HCT116 (cell line): Measurements from ENCODE around the gene PRRG4.

ENCODE experiments used
- EZH2phosphoT487 ChIP-seq: fragments of 200-600 bp; IDR thresholded peaks from 2 replicates; pipeline ENCODE4 v1.6.1; 2018; ENCODE audit warnings: antibody characterized with exemption, borderline replicate concordance
- POLR2A ChIP-seq: IDR thresholded peaks from 2 replicates; pipeline ENCODE4 v1.7.0; 2011; ENCODE audit warnings: borderline replicate concordance; ENCODE audit not compliant: insufficient read depth, insufficient read length; ENCODE audit errors: extremely low read depth
- POLR2AphosphoS5 ChIP-seq: IDR thresholded peaks from 2 replicates; pipeline ENCODE4 v1.6.1; 2011; ENCODE audit warnings: mild to moderate bottlenecking, low read depth, low read length, moderate library complexity
- SP1 ChIP-seq: IDR thresholded peaks from 2 replicates; pipeline ENCODE4 v1.6.1; 2012; ENCODE audit warnings: low read depth
- YY1 ChIP-seq: IDR thresholded peaks from 2 replicates; pipeline ENCODE4 v1.6.1; 2011; ENCODE audit warnings: low read length, low read depth, moderate library complexity, mild to moderate bottlenecking; ENCODE audit not compliant: insufficient replicate concordance; ENCODE audit errors: extremely low read depth
- ZNF274 ChIP-seq: fragments of 200-500 bp; sonication (Bioruptor generic); IDR thresholded peaks from 2 replicates; pipeline ENCODE4 v1.6.1; 2014; ENCODE audit warnings: mild to moderate bottlenecking, low read depth, low read length, inconsistent platforms
- TF ChIP-seq, protein P1 (sequence below): IDR thresholded peaks from 2 replicates; pipeline ENCODE4 v1.6.1; 2012
- TF ChIP-seq, protein P2 (sequence below), 3 experiments: fragments of 200-600 bp in 1 of 3; sonication (generic) in 1 of 3; IDR thresholded peaks in 2 of 3; conservative IDR thresholded peaks in 1 of 3; 2 replicates each; pipeline ENCODE4 v1.5.1; 2012 to 2017; ENCODE audit warnings: low read depth in 2 of 3, low read length in 2 of 3, antibody characterized with exemption in 1 of 3, borderline replicate concordance in 1 of 3, control low read depth in 1 of 3, mild to moderate bottlenecking in 1 of 3, mixed read lengths in 1 of 3, mixed run types in 1 of 3, moderate library complexity in 1 of 3; ENCODE audit not compliant: insufficient read depth in 1 of 3

DNA sequence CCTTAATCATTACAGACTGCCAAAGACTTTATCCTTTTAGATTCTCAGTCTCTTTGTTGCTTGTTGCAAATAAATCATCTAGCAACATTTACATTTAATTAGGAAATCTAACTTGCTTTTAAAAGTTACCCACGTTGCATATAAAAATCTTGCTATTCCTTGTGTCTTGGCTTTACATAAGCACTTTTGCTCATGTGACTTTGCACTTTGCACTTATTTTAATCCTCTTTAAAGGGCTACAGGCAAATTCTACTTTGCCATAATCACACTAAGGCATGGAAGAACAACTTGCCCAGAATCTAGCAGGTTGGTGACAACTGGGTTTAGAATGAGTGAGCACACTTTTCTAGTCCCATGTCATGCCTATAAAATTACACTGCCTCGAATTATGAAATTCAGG is 25.9 kb downstream of the PRRG4 start:
- TF ChIP-seq, protein P1, sequence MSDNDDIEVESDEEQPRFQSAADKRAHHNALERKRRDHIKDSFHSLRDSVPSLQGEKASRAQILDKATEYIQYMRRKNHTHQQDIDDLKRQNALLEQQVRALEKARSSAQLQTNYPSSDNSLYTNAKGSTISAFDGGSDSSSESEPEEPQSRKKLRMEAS, result no peak
- TF ChIP-seq, protein P2, sequence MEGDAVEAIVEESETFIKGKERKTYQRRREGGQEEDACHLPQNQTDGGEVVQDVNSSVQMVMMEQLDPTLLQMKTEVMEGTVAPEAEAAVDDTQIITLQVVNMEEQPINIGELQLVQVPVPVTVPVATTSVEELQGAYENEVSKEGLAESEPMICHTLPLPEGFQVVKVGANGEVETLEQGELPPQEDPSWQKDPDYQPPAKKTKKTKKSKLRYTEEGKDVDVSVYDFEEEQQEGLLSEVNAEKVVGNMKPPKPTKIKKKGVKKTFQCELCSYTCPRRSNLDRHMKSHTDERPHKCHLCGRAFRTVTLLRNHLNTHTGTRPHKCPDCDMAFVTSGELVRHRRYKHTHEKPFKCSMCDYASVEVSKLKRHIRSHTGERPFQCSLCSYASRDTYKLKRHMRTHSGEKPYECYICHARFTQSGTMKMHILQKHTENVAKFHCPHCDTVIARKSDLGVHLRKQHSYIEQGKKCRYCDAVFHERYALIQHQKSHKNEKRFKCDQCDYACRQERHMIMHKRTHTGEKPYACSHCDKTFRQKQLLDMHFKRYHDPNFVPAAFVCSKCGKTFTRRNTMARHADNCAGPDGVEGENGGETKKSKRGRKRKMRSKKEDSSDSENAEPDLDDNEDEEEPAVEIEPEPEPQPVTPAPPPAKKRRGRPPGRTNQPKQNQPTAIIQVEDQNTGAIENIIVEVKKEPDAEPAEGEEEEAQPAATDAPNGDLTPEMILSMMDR (IDR thresholded peaks at IDR 0.05 in 2 of 3, conservative IDR thresholded peaks at IDR 0.05 in 1 of 3; ENCODE audit: borderline replicate concordance in 1 of 3, insufficient read depth in 1 of 3, low read depth in 2 of 3, low read length in 2 of 3), result no peak
- TF ChIP-seq ZNF274 (no peak), YY1 (no peak), EZH2phosphoT487 (no peak), POLR2A (no peak), POLR2AphosphoS5 (no peak), SP1 (no peak)
